WTC11 (cell line): ENCODE measurements around the gene PLEKHA6.

Experiments
- GTF2I ChIP-seq: fragments of 250-450 bp; sonication (Bioruptor Pico); conservative IDR thresholded peaks from 2 replicates; pipeline ENCODE4 v1.4.0; 2021; ENCODE audit warnings: mild to moderate bottlenecking
- SP1 ChIP-seq: sonication (generic); formaldehyde crosslinking; conservative IDR thresholded peaks from 2 replicates; pipeline ENCODE4 v1.8.1; 2022; ENCODE audit warnings: missing genetic modification reagents
- TF ChIP-seq, protein P1 (sequence below): fragments of 200-600 bp; IDR thresholded peaks from 2 replicates; pipeline ENCODE4 v1.8.0; 2022; ENCODE audit warnings: antibody characterized with exemption
- TF ChIP-seq, protein P2 (sequence below): sonication (generic); formaldehyde crosslinking; IDR thresholded peaks from 2 replicates; pipeline ENCODE4 v1.8.0; 2022; ENCODE audit warnings: mild to moderate bottlenecking, missing genetic modification reagents
- TF ChIP-seq, protein P3 (sequence below): fragments of 250-450 bp; sonication (Bioruptor Pico); IDR thresholded peaks from 2 replicates; pipeline ENCODE4 v1.9.0; 2021; ENCODE audit warnings: mild to moderate bottlenecking

DNA sequence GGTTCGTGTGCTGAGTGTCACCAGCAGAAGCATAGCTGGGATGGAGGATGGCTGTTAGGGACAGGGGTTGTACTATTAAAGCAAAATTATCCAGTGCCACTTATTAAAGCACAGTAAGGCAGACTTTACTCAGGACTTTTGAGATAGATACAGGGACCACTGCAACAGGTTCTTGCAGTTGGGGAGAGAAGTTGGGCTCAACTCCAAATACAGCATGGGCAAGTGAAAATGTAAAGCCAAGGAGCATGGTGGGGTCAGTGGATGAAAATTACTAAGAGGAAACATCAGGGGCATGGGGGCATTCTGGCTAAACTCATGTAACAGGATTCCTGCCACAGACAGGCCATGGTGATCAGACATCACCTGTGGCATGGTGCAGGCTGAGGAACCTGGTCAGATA lies 178.6 kb downstream of the PLEKHA6 start:
- TF ChIP-seq, protein P1, sequence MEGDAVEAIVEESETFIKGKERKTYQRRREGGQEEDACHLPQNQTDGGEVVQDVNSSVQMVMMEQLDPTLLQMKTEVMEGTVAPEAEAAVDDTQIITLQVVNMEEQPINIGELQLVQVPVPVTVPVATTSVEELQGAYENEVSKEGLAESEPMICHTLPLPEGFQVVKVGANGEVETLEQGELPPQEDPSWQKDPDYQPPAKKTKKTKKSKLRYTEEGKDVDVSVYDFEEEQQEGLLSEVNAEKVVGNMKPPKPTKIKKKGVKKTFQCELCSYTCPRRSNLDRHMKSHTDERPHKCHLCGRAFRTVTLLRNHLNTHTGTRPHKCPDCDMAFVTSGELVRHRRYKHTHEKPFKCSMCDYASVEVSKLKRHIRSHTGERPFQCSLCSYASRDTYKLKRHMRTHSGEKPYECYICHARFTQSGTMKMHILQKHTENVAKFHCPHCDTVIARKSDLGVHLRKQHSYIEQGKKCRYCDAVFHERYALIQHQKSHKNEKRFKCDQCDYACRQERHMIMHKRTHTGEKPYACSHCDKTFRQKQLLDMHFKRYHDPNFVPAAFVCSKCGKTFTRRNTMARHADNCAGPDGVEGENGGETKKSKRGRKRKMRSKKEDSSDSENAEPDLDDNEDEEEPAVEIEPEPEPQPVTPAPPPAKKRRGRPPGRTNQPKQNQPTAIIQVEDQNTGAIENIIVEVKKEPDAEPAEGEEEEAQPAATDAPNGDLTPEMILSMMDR = no peak
- TF ChIP-seq, protein P2, sequence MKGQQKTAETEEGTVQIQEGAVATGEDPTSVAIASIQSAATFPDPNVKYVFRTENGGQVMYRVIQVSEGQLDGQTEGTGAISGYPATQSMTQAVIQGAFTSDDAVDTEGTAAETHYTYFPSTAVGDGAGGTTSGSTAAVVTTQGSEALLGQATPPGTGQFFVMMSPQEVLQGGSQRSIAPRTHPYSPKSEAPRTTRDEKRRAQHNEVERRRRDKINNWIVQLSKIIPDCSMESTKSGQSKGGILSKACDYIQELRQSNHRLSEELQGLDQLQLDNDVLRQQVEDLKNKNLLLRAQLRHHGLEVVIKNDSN (CRISPR knock-in tag) = no peak
- TF ChIP-seq SP1 (CRISPR knock-in tag) (no peak), GTF2I (CRISPR knock-in tag) (no peak)
- TF ChIP-seq, protein P3, sequence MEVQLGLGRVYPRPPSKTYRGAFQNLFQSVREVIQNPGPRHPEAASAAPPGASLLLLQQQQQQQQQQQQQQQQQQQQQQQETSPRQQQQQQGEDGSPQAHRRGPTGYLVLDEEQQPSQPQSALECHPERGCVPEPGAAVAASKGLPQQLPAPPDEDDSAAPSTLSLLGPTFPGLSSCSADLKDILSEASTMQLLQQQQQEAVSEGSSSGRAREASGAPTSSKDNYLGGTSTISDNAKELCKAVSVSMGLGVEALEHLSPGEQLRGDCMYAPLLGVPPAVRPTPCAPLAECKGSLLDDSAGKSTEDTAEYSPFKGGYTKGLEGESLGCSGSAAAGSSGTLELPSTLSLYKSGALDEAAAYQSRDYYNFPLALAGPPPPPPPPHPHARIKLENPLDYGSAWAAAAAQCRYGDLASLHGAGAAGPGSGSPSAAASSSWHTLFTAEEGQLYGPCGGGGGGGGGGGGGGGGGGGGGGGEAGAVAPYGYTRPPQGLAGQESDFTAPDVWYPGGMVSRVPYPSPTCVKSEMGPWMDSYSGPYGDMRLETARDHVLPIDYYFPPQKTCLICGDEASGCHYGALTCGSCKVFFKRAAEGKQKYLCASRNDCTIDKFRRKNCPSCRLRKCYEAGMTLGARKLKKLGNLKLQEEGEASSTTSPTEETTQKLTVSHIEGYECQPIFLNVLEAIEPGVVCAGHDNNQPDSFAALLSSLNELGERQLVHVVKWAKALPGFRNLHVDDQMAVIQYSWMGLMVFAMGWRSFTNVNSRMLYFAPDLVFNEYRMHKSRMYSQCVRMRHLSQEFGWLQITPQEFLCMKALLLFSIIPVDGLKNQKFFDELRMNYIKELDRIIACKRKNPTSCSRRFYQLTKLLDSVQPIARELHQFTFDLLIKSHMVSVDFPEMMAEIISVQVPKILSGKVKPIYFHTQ (CRISPR knock-in tag) = no peak
